Heart left ventricle (tissue), 16 donors: ENCODE measurements around the gene TMEM11. TPM values are rescaled to one million over a fixed set of nuclear protein-coding genes. Genes with fewer than 3 reads are reported as not detected.
A peak's percentile ranks its signal among the peaks of the same experiment; 100 is the strongest.

ENCODE experiments used
- ATAC-seq, 4 donors: fragments of 200-7000 bp; cut with Tn5 transposase; one replicate each; pipeline ENCODE4 v1.9.1; 2020 to 2022; ENCODE audit warnings: moderate library complexity in 4 of 4, mild to moderate bottlenecking in 3 of 4, moderate number of reproducible peaks in 1 of 4
- DNase-seq, 5 donors: peaks; one replicate each; pipeline ENCODE4 v3.0.0-alpha.2; 2020
- H3K27ac ChIP-seq, 12 donors: fragments of 200-600 bp; sonication (generic) in 4 of 12; one replicate each; pipeline versions ENCODE4 v1.5.0 to v1.8.0; 2016 to 2022; ENCODE audit warnings: mild to moderate bottlenecking in 2 of 12
- H3K27me3 ChIP-seq, 9 donors: fragments of 200-600 bp; sonication (generic) in 2 of 9; one replicate each; pipeline versions ENCODE4 v1.5.1 to v1.8.0; 2016 to 2022; ENCODE audit warnings: mild to moderate bottlenecking in 3 of 9
- H3K36me3 ChIP-seq, 9 donors: fragments of 200-600 bp; sonication (generic) in 2 of 9; one replicate each; pipeline versions ENCODE4 v1.5.0 to v1.8.0; 2018 to 2022; ENCODE audit warnings: mild to moderate bottlenecking in 2 of 9
- H3K4me1 ChIP-seq, 12 donors: fragments of 200-600 bp; sonication (generic) in 4 of 12; one replicate each; pipeline versions ENCODE4 v1.5.0 to v1.8.0; 2016 to 2022; ENCODE audit warnings: mild to moderate bottlenecking in 3 of 12
- H3K4me3 ChIP-seq, 12 donors: fragments of 200-600 bp; sonication (generic) in 4 of 12; one replicate each; pipeline versions ENCODE4 v1.5.0 to v1.8.0; 2017 to 2022; ENCODE audit warnings: mild to moderate bottlenecking in 9 of 12, moderate library complexity in 4 of 12
- H3K9me3 ChIP-seq, 12 donors: fragments of 200-600 bp; sonication (generic) in 4 of 12; one replicate each; pipeline versions ENCODE4 v1.5.0 to v1.8.0; 2016 to 2022; ENCODE audit warnings: mild to moderate bottlenecking in 1 of 12
- POLR2A ChIP-seq, 2 donors: fragments of 450-650 bp; IDR thresholded peaks; one replicate each; pipeline ENCODE4 v1.6.1; 2017; ENCODE audit warnings: antibody characterized with exemption in 2 of 2, mild to moderate bottlenecking in 2 of 2, moderate library complexity in 2 of 2
- WGBS, 4 donors: extraction: QIAGEN DNeasy Blood & Tissue Kit in 2 of 4; methylation state at CpG; one replicate each; pipeline versions ENCODE4 v1.1.5 to v1.1.7; 2013 to 2018; 5-methylcytosine and 5-hydroxymethylcytosine counted together
- intact Hi-C, 10 donors: fragments of 100-400 bp; cut with DNase I; formaldehyde crosslinking; loops; one replicate each; pipeline versions ENCODE4 v1.11.1 to v1.14.2; 2022
- polyA plus RNA-seq, 2 donors: library from polyadenylated mRNA; stranded (reverse); fragments of 200-250 nt; gene quantifications; one replicate each; pipeline ENCODE4 v1.2.3, GENCODE V29; 2013
- total RNA-seq, 9 donors: library from RNA; depleted of rRNA in 2 of 9; stranded (reverse); fragments of >200 nt in 2 of 9; fragmentation: NEBNext Ultra II Directional in 3 of 9; extraction: Animal tissue kit (Norgen Biotek cat#: 25700) in 3 of 9; gene quantifications; one replicate each; pipeline versions ENCODE4 v1.1.0 to v1.2.4, GENCODE V29; 2016 to 2023
- TF ChIP-seq, protein P1 (sequence below), 12 donors: fragments of 200-600 bp; sonication (generic) in 4 of 12; IDR thresholded peaks; one replicate each; pipeline versions ENCODE4 v1.5.0 to v1.8.0; 2018 to 2022; ENCODE audit warnings: antibody characterized with exemption in 12 of 12, mild to moderate bottlenecking in 5 of 12
- donor health status: ischemic (EF 13 %, LVEDD 7.1; RV severe dilation, severe dysfunction).
- donor health status: healthy with polysubstance abuse.
- donor health status: DM: no; HTN: yes; CAD: no.
- donor health status: DM: no; HTN: no; CAD: no.
- donor health status: ischemic (EF 25% LVEDD 6.9; RV normal size, moderate dysfunction).
- donor health status: ischemic (EF 25% LVEDD 5.7; RV mildly dilated, moderate dysfunction).
- donor health status: healthy.
- donor health status: DM: yes; HTN: yes; CAD: no.
- donor health status: ischemic (EF 35%, LVEDD 5.7; RV mildly dilated, moderate dysfunction).
- donor health status: nonischemic (EF 11% LVEDD 7.7; RV severe dilation, severe dysfunction).
- donor health status: DM: yes; HTN: yes; CAD: no.
- donor health status: PGD.
- donor health status: ischemic (EF 29% LVEDD 5.4; RV normal size, mild dysfunction).
- donor health status: nonischemic (EF 23%, LVEDD 6.1; RV moderate dilation, normal function).

TMEM11 gene
- total and polyA plus RNA-seq, 11 donors = 23.2 to 59.7 (median 33.0) TPM

DNA sequence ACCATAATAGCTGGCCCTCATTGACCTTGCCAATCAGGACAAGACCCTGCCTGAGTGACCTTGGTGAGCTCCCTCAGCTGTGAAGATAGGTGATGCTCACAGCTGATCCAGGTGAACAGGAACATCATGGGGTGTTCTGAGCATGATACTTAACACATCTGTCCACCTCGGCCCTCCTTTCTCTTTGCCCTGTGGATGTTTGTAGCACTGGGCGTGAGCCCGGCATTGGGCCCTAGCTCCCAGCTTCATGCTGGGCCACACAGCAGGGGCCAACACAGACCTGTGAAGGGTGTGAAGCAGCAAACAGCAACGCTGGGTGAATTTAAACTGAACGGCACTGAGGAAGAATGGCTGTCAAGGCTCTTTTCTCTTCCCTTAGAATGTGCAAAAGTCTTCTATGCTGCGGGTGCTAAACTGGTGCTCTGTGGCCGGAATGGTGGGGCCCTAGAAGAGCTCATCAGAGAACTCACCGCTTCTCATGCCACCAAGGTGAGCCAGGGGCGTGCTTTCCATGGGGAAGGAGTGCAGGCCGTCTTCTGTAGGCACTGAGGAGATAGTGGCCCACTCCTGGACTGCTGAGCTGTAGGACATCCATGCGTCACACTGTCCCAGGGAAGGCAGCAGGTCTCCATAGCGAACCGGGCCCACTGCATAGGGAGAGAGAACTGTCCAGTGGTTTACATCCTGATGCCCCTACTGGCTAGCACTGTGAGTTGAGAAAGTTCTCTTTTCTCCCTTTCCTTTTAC is 35.9 kb downstream of the TMEM11 start:
- intact Hi-C loops = no loop called here
- TF ChIP-seq POLR2A (IDR thresholded peaks at IDR 0.05) = no peak
- TF ChIP-seq, protein P1, sequence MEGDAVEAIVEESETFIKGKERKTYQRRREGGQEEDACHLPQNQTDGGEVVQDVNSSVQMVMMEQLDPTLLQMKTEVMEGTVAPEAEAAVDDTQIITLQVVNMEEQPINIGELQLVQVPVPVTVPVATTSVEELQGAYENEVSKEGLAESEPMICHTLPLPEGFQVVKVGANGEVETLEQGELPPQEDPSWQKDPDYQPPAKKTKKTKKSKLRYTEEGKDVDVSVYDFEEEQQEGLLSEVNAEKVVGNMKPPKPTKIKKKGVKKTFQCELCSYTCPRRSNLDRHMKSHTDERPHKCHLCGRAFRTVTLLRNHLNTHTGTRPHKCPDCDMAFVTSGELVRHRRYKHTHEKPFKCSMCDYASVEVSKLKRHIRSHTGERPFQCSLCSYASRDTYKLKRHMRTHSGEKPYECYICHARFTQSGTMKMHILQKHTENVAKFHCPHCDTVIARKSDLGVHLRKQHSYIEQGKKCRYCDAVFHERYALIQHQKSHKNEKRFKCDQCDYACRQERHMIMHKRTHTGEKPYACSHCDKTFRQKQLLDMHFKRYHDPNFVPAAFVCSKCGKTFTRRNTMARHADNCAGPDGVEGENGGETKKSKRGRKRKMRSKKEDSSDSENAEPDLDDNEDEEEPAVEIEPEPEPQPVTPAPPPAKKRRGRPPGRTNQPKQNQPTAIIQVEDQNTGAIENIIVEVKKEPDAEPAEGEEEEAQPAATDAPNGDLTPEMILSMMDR (IDR thresholded peaks at IDR 0.05) = no peak

DNA sequence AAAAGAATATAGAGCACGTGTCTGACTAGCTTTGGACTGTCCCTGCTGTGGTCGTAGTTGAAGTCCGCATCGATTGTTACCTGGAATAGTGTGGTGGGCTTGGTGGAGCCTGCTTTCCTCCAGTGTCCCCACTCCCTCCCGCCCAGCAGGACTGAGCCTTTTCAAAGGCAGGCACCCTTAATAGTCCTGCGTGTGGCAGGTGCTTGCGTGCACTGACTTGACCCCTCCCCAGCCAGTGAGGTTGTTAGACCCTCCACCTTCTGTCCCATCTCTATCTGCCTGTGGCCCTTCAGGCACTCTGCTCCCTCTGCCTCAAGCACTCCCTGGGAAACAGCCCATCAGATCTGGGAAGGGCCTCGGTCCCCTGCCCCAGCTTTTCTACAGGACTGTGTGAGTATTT is 36.6 kb downstream of the TMEM11 start:
- TF ChIP-seq, protein P1 (IDR thresholded peaks at IDR 0.05) = no peak
- no peak for TF ChIP-seq POLR2A (IDR thresholded peaks at IDR 0.05)
- H3K4me3 ChIP-seq = no peak overlapping the region
- intact Hi-C loops = no loop called here
- no peaks in the 10 kb centered on the region for H3K9me3 ChIP-seq
- no peak for ATAC-seq
- H3K4me1 ChIP-seq = peaks cover 0 to 24% (median 14%) of the 10 kb centered on the region in 12 donors
- no peak for DNase-seq
- H3K27me3 ChIP-seq = no peaks in the 10 kb centered on the region
- 91 to 98% (median 93%) methylated on average over 7 to 8 of the region's 8 CpGs for WGBS, 4 donors
- no peak overlapping the region for H3K27ac ChIP-seq
- H3K36me3 ChIP-seq = peaks cover 0 to 31% (median 10%) of the 10 kb centered on the region in 9 donors

More for the DNA sequence above, 35.9 kb downstream of the TMEM11 start:
- no peaks in the 10 kb centered on the region for H3K27me3 ChIP-seq
- H3K36me3 ChIP-seq = peaks cover 0 to 24% (median 4%) of the 10 kb centered on the region in 9 donors
- no peaks in the 10 kb centered on the region for H3K9me3 ChIP-seq
- ATAC-seq = no peak
- peak in 1 of 5 donors; percentile 11 for DNase-seq
- H3K4me3 ChIP-seq = no peak overlapping the region
- peaks cover 0 to 21% (median 14%) of the 10 kb centered on the region in 12 donors for H3K4me1 ChIP-seq
- H3K27ac ChIP-seq = no peak overlapping the region
- 92 to 96% (median 95%) methylated on average over 11 to 13 of the region's 13 CpGs for WGBS, 4 donors

DNA sequence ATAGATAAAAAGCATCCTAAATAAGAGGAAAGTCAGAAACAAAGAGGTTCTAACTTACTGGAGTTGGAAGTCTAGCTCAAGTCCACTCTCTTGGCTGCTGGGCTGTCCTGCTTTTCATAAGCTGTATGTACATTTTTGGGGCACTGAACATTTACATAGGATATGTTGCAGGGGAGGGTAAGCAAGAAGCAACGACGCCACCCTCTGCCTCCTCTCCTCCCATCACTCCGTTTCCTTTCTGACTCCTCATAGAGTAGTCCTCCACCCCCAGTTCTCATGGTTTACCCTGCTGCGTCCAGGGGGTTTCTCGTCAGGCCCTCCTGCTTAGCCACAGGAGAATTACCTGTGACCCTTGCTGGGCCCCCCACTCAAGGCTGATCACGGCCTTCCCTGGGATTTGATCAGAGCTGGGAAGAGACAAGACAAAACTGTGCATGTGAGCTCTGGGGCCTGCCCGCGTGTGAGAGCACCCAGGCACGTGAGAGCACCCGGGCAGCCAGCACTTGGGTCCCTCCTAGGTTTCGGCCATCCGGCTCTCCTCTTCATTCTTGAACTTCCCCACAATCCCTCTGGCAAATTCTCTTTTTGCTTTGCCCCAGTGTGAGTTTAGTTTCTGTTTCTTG is 37.1 kb downstream of the TMEM11 start:
- H3K4me1 ChIP-seq = peaks cover 0 to 24% (median 15%) of the 10 kb centered on the region in 12 donors
- WGBS, 4 donors = 82 to 93% (median 85%) methylated on average over 12 of the region's 12 CpGs
- no peaks in the 10 kb centered on the region for H3K27me3 ChIP-seq
- intact Hi-C loops = no loop called here
- H3K9me3 ChIP-seq = no peaks in the 10 kb centered on the region
- no peak for ATAC-seq
- no peak overlapping the region for H3K27ac ChIP-seq
- TF ChIP-seq POLR2A (IDR thresholded peaks at IDR 0.05) = no peak
- TF ChIP-seq, protein P1 (IDR thresholded peaks at IDR 0.05) = no peak
- peak in 1 of 5 donors; percentile 10 for DNase-seq
- H3K4me3 ChIP-seq = no peak overlapping the region
- H3K36me3 ChIP-seq = peaks cover 0 to 36% (median 11%) of the 10 kb centered on the region in 9 donors

DNA sequence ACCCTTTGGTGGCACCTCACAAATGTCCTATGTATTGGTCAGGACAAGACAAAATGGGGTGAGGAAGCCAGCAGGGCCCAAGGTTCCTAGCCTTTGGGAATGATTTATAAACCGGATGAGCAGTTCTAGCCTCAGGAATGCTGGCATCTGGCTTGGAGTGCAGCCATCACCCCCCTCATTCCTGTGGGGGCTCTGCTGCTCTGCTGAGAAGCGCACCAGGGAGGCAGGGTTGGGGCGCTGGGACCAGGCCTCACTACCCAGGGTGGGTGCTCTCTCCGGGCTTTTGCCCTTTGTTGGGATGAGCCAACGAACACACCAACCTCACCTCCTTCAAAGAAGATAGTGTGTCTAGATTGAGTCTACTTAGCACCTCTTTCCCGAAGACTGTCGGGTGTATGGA is 39.2 kb downstream of the TMEM11 start:
- no peak for TF ChIP-seq POLR2A (IDR thresholded peaks at IDR 0.05)
- TF ChIP-seq, protein P1 (IDR thresholded peaks at IDR 0.05) = no peak
- no peaks in the 10 kb centered on the region for H3K9me3 ChIP-seq
- intact Hi-C loops = loop anchor here in 1 of 10 donors (5.0 kb wide), 1 partner anchor 38 kb away; the partner anchor contains the start of gene TMEM11
- H3K4me1 ChIP-seq = peaks cover 0 to 42% (median 30%) of the 10 kb centered on the region in 12 donors
- 81 to 86% (median 83%) methylated on average over 7 of the region's 7 CpGs for WGBS, 4 donors
- H3K27me3 ChIP-seq = no peaks in the 10 kb centered on the region
- H3K27ac ChIP-seq = peak overlapping the region in 7 of 12 donors; percentile 14 to 64 (median 42)
- DNase-seq = no peak
- ATAC-seq = no peak
- H3K4me3 ChIP-seq = no peak overlapping the region
- H3K36me3 ChIP-seq = peaks cover 0 to 36% (median 11%) of the 10 kb centered on the region in 9 donors
